Measurements from ENCODE around the gene GSC. TPM values are rescaled to one million over a fixed set of nuclear protein-coding genes. Genes with fewer than 3 reads are reported as not detected.

Gene GSC
- total RNA-seq, 1 experiment from 2014 or later = not detected

GRCh38 chr14:94779713-94780112 lies 9.8 kb upstream of the GSC start:
- CTCF ChIA-PET = interaction anchor here (0.7 kb wide), 1 partner anchor 968 kb away, joined by 3 read pairs; no protein-coding TSS in a partner anchor
- no peak for TF ChIP-seq CTCF (IDR thresholded peaks at IDR 0.05; ENCODE audit: unreplicated experiment)
- no peaks in the 10 kb centered on the region for H3K36me3 Mint-ChIP-seq (ENCODE audit: insufficient read depth, unreplicated experiment)
- no peak for DNase-seq
- intact Hi-C loops (cut with micrococcal nuclease; ENCODE audit: unreplicated experiment) = no loop called here
- H3K27ac Mint-ChIP-seq (ENCODE audit: unreplicated experiment) = no peak overlapping the region
- H3K4me3 Mint-ChIP-seq (ENCODE audit: low read depth, unreplicated experiment) = no peak overlapping the region
- H3K27me3 Mint-ChIP-seq (ENCODE audit: unreplicated experiment) = peaks cover 29% of the 10 kb centered on the region
- peaks cover 9% of the 10 kb centered on the region for H3K4me1 Mint-ChIP-seq (ENCODE audit: low read depth, unreplicated experiment)
- BruUV-seq (replicated peaks) = no TSS peak
- H3K9me3 Mint-ChIP-seq (ENCODE audit: low read depth, unreplicated experiment) = no peaks in the 10 kb centered on the region

- CTCF ChIA-PET = interaction anchor here (0.6 to 1.5 kb wide), 2 partner anchors 27 to 625 kb away, joined by 3 to 5 read pairs; no protein-coding TSS in a partner anchor
- no peaks in the 10 kb centered on the region for H3K9me3 Mint-ChIP-seq (ENCODE audit: low read depth, unreplicated experiment)
- H3K27me3 Mint-ChIP-seq (ENCODE audit: unreplicated experiment) = peaks cover 68% of the 10 kb centered on the region
- H3K4me1 Mint-ChIP-seq (ENCODE audit: low read depth, unreplicated experiment) = peaks cover 10% of the 10 kb centered on the region
- no peak overlapping the region for H3K4me3 Mint-ChIP-seq (ENCODE audit: low read depth, unreplicated experiment)
- DNase-seq = no peak
- no peaks in the 10 kb centered on the region for H3K36me3 Mint-ChIP-seq (ENCODE audit: insufficient read depth, unreplicated experiment)
- H3K27ac Mint-ChIP-seq (ENCODE audit: unreplicated experiment) = no peak overlapping the region
- no TSS peak for BruUV-seq (replicated peaks)
- intact Hi-C loops (cut with micrococcal nuclease; ENCODE audit: unreplicated experiment) = no loop called here
- TF ChIP-seq CTCF (IDR thresholded peaks at IDR 0.05; ENCODE audit: unreplicated experiment) = no peak
Measured at GRCh38 chr14:94775871-94776210, 5.9 kb upstream of the GSC start.

GRCh38 chr14:94775091-94775870 lies 5.4 kb upstream of the GSC start:
- Mint-ChIP-seq H3K4me3 (ENCODE audit: low read depth, unreplicated experiment) (no peak overlapping the region), H3K36me3 (ENCODE audit: insufficient read depth, unreplicated experiment) (no peaks in the 10 kb centered on the region)

GRCh38 chr14:94774344-94775090 lies 4.6 kb upstream of the GSC start:
- Mint-ChIP-seq H3K27ac (ENCODE audit: unreplicated experiment) (no peak overlapping the region), H3K4me3 (ENCODE audit: low read depth, unreplicated experiment) (no peak overlapping the region), H3K36me3 (ENCODE audit: insufficient read depth, unreplicated experiment) (no peaks in the 10 kb centered on the region), H3K27me3 (ENCODE audit: unreplicated experiment) (peaks cover 78% of the 10 kb centered on the region), H3K4me1 (ENCODE audit: low read depth, unreplicated experiment) (peaks cover 14% of the 10 kb centered on the region), H3K9me3 (ENCODE audit: low read depth, unreplicated experiment) (no peaks in the 10 kb centered on the region)
- CTCF ChIA-PET = interaction anchor here (1.5 kb wide), 1 partner anchor 26 kb away, joined by 5 read pairs; no protein-coding TSS in a partner anchor
- BruUV-seq (replicated peaks) = no TSS peak
- intact Hi-C loops (cut with micrococcal nuclease; ENCODE audit: unreplicated experiment) = no loop called here
- TF ChIP-seq CTCF (IDR thresholded peaks at IDR 0.05; ENCODE audit: unreplicated experiment) = no peak
- DNase-seq = no peak

More at GRCh38 chr14:94775091-94775870, 5.4 kb upstream of the GSC start:
- no peak for TF ChIP-seq CTCF (IDR thresholded peaks at IDR 0.05; ENCODE audit: unreplicated experiment)
- no TSS peak for BruUV-seq (replicated peaks)
- intact Hi-C loops (cut with micrococcal nuclease; ENCODE audit: unreplicated experiment) = no loop called here
- no peaks in the 10 kb centered on the region for H3K9me3 Mint-ChIP-seq (ENCODE audit: low read depth, unreplicated experiment)
- H3K27ac Mint-ChIP-seq (ENCODE audit: unreplicated experiment) = no peak overlapping the region
- H3K27me3 Mint-ChIP-seq (ENCODE audit: unreplicated experiment) = peaks cover 73% of the 10 kb centered on the region
- H3K4me1 Mint-ChIP-seq (ENCODE audit: low read depth, unreplicated experiment) = peaks cover 14% of the 10 kb centered on the region
- CTCF ChIA-PET = interaction anchor here (1.5 kb wide), 1 partner anchor 27 kb away, joined by 5 read pairs; no protein-coding TSS in a partner anchor
- no peak for DNase-seq
